A673 (cell line): ENCODE data around the gene GRB14. TPM values are rescaled to one million over a fixed set of nuclear protein-coding genes. Genes with fewer than 3 reads are reported as not detected.
A peak's percentile ranks its signal among the peaks of the same experiment; 100 is the strongest.

Experiments used
- BruUV-seq: library from RNA; stranded (reverse); fragments of 400-500 nt; replicated peaks from 2 replicates; lab custom pipeline; 2021; lab: Mats Ljungman, UMichigan
- CTCF ChIA-PET: fragments of 300-600 bp; sonication (Branson Sonifier 250); formaldehyde crosslinking; loops from one replicate; lab custom pipeline; 2022; ENCODE audit warnings: antibody characterized with exemption; lab: Charles Lee
- POLR2A ChIA-PET: fragments of 300-600 bp; sonication (Branson Sonifier 250); formaldehyde crosslinking; loops from one replicate; lab custom pipeline; 2022; ENCODE audit warnings: antibody characterized with exemption; ENCODE audit not compliant: low non-redundant PET; lab: Charles Lee
- DNase-seq: peaks from one replicate; pipeline ENCODE4 v3.0.0-alpha.2; 2015; ENCODE audit warnings: low spot score
- H3K27ac ChIP-seq: fragments of 200-600 bp; sonication (generic); 2 replicates; pipeline ENCODE4 v1.5.1; 2016; ENCODE audit warnings: mixed run types, low read depth, mild to moderate bottlenecking, mixed read lengths, antibody characterized with exemption, low read length; ENCODE audit not compliant: poor library complexity, severe bottlenecking
- H3K27me3 ChIP-seq: fragments of 200-600 bp; sonication (generic); replicated peaks from 2 replicates; pipeline ENCODE4 v1.6.1; 2017; ENCODE audit warnings: mixed run types, low read depth, mild to moderate bottlenecking, mixed read lengths, antibody characterized with exemption, low read length; ENCODE audit not compliant: insufficient read depth, poor library complexity
- H3K36me3 ChIP-seq: fragments of 200-600 bp; sonication (generic); 2 replicates; pipeline ENCODE4 v1.6.1; 2016; ENCODE audit warnings: mixed run types, mild to moderate bottlenecking, mixed read lengths, antibody characterized with exemption, low read length; ENCODE audit not compliant: insufficient read depth, poor library complexity, severe bottlenecking
- H3K4me1 ChIP-seq: fragments of 200-600 bp; sonication (generic); 2 replicates; pipeline ENCODE4 v1.6.1; 2017; ENCODE audit warnings: mixed run types, mild to moderate bottlenecking, mixed read lengths, antibody characterized with exemption, low read length; ENCODE audit not compliant: insufficient read depth, poor library complexity, severe bottlenecking
- H3K4me3 ChIP-seq: fragments of 200-600 bp; sonication (generic); 2 replicates; pipeline ENCODE4 v1.5.1; 2016; ENCODE audit warnings: low read depth, mixed run types, mild to moderate bottlenecking, mixed read lengths, low read length; ENCODE audit not compliant: poor library complexity, severe bottlenecking
- H3K9me3 ChIP-seq: fragments of 200-600 bp; sonication (generic); 2 replicates; pipeline ENCODE4 v1.6.1; 2016; ENCODE audit warnings: mixed run types, low read depth, mild to moderate bottlenecking, mixed read lengths, antibody characterized with exemption, low read length; ENCODE audit not compliant: poor library complexity, severe bottlenecking
- CTCF ChIP-seq: fragments of 300-800, 200-600 bp; sonication (generic); conservative IDR thresholded peaks from 2 replicates; pipeline ENCODE4 v1.5.1; 2017; ENCODE audit warnings: low read depth, mild to moderate bottlenecking, antibody characterized with exemption, low read length, moderate library complexity, mixed read lengths
- EZH2 ChIP-seq: fragments of 200-600 bp; sonication (generic); IDR thresholded peaks from 2 replicates; pipeline ENCODE4 v1.6.1; 2017; ENCODE audit warnings: borderline replicate concordance, low read depth, mild to moderate bottlenecking, mixed read lengths, antibody characterized with exemption, low read length; ENCODE audit not compliant: poor library complexity, severe bottlenecking
- intact Hi-C: fragments of 100-400 bp; cut with micrococcal nuclease; formaldehyde crosslinking; loops from one replicate; pipeline ENCODE4 v1.10.0; 2022; ENCODE audit not compliant: unreplicated experiment
- total RNA-seq: library from RNA; stranded (reverse); gene quantifications from 2 replicates; pipeline ENCODE4 v1.2.3, GENCODE V29; 2021

The GRB14 gene
- total RNA-seq, 1 experiment from 2014 or later, result 0.73 TPM

- peak; percentile 36 for DNase-seq
- no TSS peak for BruUV-seq
- H3K9me3 ChIP-seq, result no peaks in the 10 kb centered on the region
- H3K27me3 ChIP-seq, result peaks cover 20% of the 10 kb centered on the region
- peaks cover 4% of the 10 kb centered on the region for H3K4me1 ChIP-seq
- ChIA-PET POLR2A (no interaction called here), CTCF (no interaction called here)
- H3K4me3 ChIP-seq, result no peak overlapping the region
- no peak for TF ChIP-seq EZH2
- TF ChIP-seq CTCF, result no peak
- no peaks in the 10 kb centered on the region for H3K36me3 ChIP-seq
- intact Hi-C loops, result no loop called here
- no peak overlapping the region for H3K27ac ChIP-seq
Measured at GRCh38 chr2:164456619-164457018, 164.7 kb downstream of the GRB14 start.

- H3K9me3 ChIP-seq, result no peaks in the 10 kb centered on the region
- H3K4me1 ChIP-seq, result peaks cover 4% of the 10 kb centered on the region
- BruUV-seq, result no TSS peak
- DNase-seq, result no peak
- POLR2A ChIA-PET, result no interaction called here
- TF ChIP-seq EZH2 (no peak), CTCF (no peak)
- H3K27ac ChIP-seq, result no peak overlapping the region
- intact Hi-C loops, result no loop called here
- peaks cover 30% of the 10 kb centered on the region for H3K27me3 ChIP-seq
- no peaks in the 10 kb centered on the region for H3K36me3 ChIP-seq
- CTCF ChIA-PET, result no interaction called here
- no peak overlapping the region for H3K4me3 ChIP-seq
Measured at GRCh38 chr2:164453656-164454305, 167.5 kb downstream of the GRB14 start.

GRCh38 chr2:164450278-164450677 is 171.0 kb downstream of the GRB14 start:
- TF ChIP-seq CTCF, result no peak
- TF ChIP-seq EZH2, result no peak
- ChIA-PET POLR2A (no interaction called here), CTCF (no interaction called here)
- Histone ChIP-seq H3K4me3 (no peak overlapping the region), H3K27me3 (peaks cover 29% of the 10 kb centered on the region), H3K27ac (no peak overlapping the region), H3K4me1 (no peaks in the 10 kb centered on the region), H3K9me3 (no peaks in the 10 kb centered on the region), H3K36me3 (no peaks in the 10 kb centered on the region)
- no TSS peak for BruUV-seq
- intact Hi-C loops, result no loop called here
- no peak for DNase-seq
